Measurements from ENCODE around the gene NKAIN2. TPM values are rescaled to one million over a fixed set of nuclear protein-coding genes. Genes with fewer than 3 reads are reported as not detected.
"Not testable (repeated sequence)": the region's sequence is repeated elsewhere in the genome, so short reads cannot be mapped to it uniquely, and the experiment has no call there.

Gene NKAIN2
- total RNA-seq, 1 experiment from 2014 or later = 2.2 TPM

- no TSS peak for BruUV-seq (replicated peaks)
- no peak overlapping the region for H3K27ac ChIP-seq (ENCODE audit: low read depth, low read length, poor library complexity, severe bottlenecking)
- intact Hi-C loops (cut with micrococcal nuclease; ENCODE audit: unreplicated experiment) = no loop called here
- H3K36me3 ChIP-seq (ENCODE audit: insufficient read depth, low read length, poor library complexity, severe bottlenecking) = no peaks in the 10 kb centered on the region
- H3K4me1 ChIP-seq (ENCODE audit: insufficient read depth, low read length, poor library complexity, severe bottlenecking) = no peaks in the 10 kb centered on the region
- ChIA-PET CTCF (no interaction called here), POLR2A (ENCODE audit: low non-redundant PET) (no interaction called here)
- no peak overlapping the region for H3K4me3 ChIP-seq (ENCODE audit: low read depth, low read length, poor library complexity, severe bottlenecking)
- H3K9me3 ChIP-seq (ENCODE audit: low read depth, low read length, poor library complexity, severe bottlenecking) = no peaks in the 10 kb centered on the region
- TF ChIP-seq EZH2 (IDR thresholded peaks at IDR 0.05; ENCODE audit: borderline replicate concordance, low read depth, low read length, poor library complexity, severe bottlenecking) = no peak
- no peak for TF ChIP-seq CTCF (conservative IDR thresholded peaks at IDR 0.05; ENCODE audit: low read depth, low read length)
- H3K27me3 ChIP-seq (replicated peaks; ENCODE audit: insufficient read depth, low read depth, low read length, poor library complexity) = no peaks in the 10 kb centered on the region
- DNase-seq (ENCODE audit: low spot score) = no peak
These were observed 742.9 kb downstream of the NKAIN2 start for GRCh38 chr6:124546601-124547000.

GRCh38 chr6:124551711-124552233 lies 748.1 kb downstream of the NKAIN2 start:
- DNase-seq (ENCODE audit: low spot score) = no peak

GRCh38 chr6:124557873-124558272 lies 754.2 kb downstream of the NKAIN2 start:
- DNase-seq (ENCODE audit: low spot score) = no peak
- ChIA-PET CTCF (no interaction called here), POLR2A (ENCODE audit: low non-redundant PET) (no interaction called here)
- Histone ChIP-seq H3K9me3 (ENCODE audit: low read depth, low read length, poor library complexity, severe bottlenecking) (peaks cover 9% of the 10 kb centered on the region), H3K27ac (ENCODE audit: low read depth, low read length, poor library complexity, severe bottlenecking) (no peak overlapping the region), H3K36me3 (ENCODE audit: insufficient read depth, low read length, poor library complexity, severe bottlenecking) (no peaks in the 10 kb centered on the region), H3K4me3 (ENCODE audit: low read depth, low read length, poor library complexity, severe bottlenecking) (no peak overlapping the region), H3K4me1 (ENCODE audit: insufficient read depth, low read length, poor library complexity, severe bottlenecking) (peaks cover 7% of the 10 kb centered on the region), H3K27me3 (replicated peaks; ENCODE audit: insufficient read depth, low read depth, low read length, poor library complexity) (no peaks in the 10 kb centered on the region)
- intact Hi-C loops (cut with micrococcal nuclease; ENCODE audit: unreplicated experiment) = no loop called here
- no peak for TF ChIP-seq CTCF (conservative IDR thresholded peaks at IDR 0.05; ENCODE audit: low read depth, low read length)
- no peak for TF ChIP-seq EZH2 (IDR thresholded peaks at IDR 0.05; ENCODE audit: borderline replicate concordance, low read depth, low read length, poor library complexity, severe bottlenecking)
- BruUV-seq (replicated peaks) = no TSS peak

More at GRCh38 chr6:124551711-124552233, 748.1 kb downstream of the NKAIN2 start:
- Histone ChIP-seq H3K27ac (ENCODE audit: low read depth, low read length, poor library complexity, severe bottlenecking) (no peak overlapping the region), H3K4me1 (ENCODE audit: insufficient read depth, low read length, poor library complexity, severe bottlenecking) (no peaks in the 10 kb centered on the region), H3K4me3 (ENCODE audit: low read depth, low read length, poor library complexity, severe bottlenecking) (no peak overlapping the region), H3K36me3 (ENCODE audit: insufficient read depth, low read length, poor library complexity, severe bottlenecking) (no peaks in the 10 kb centered on the region), H3K9me3 (ENCODE audit: low read depth, low read length, poor library complexity, severe bottlenecking) (peaks cover 7% of the 10 kb centered on the region), H3K27me3 (replicated peaks; ENCODE audit: insufficient read depth, low read depth, low read length, poor library complexity) (no peaks in the 10 kb centered on the region)
- intact Hi-C loops (cut with micrococcal nuclease; ENCODE audit: unreplicated experiment) = no loop called here
- CTCF ChIA-PET = no interaction called here
- POLR2A ChIA-PET (ENCODE audit: low non-redundant PET) = no interaction called here
- no TSS peak for BruUV-seq (replicated peaks)
- TF ChIP-seq CTCF (conservative IDR thresholded peaks at IDR 0.05; ENCODE audit: low read depth, low read length) = no peak
- no peak for TF ChIP-seq EZH2 (IDR thresholded peaks at IDR 0.05; ENCODE audit: borderline replicate concordance, low read depth, low read length, poor library complexity, severe bottlenecking)

GRCh38 chr6:124560078-124560477 lies 756.4 kb downstream of the NKAIN2 start:
- intact Hi-C loops (cut with micrococcal nuclease; ENCODE audit: unreplicated experiment); BruUV-seq (replicated peaks); POLR2A ChIA-PET (ENCODE audit: low non-redundant PET); DNase-seq (ENCODE audit: low spot score); H3K4me1 ChIP-seq (ENCODE audit: insufficient read depth, low read length, poor library complexity, severe bottlenecking); H3K9me3 ChIP-seq (ENCODE audit: low read depth, low read length, poor library complexity, severe bottlenecking); H3K36me3 ChIP-seq (ENCODE audit: insufficient read depth, low read length, poor library complexity, severe bottlenecking); CTCF ChIA-PET; H3K4me3 ChIP-seq (ENCODE audit: low read depth, low read length, poor library complexity, severe bottlenecking); H3K27ac ChIP-seq (ENCODE audit: low read depth, low read length, poor library complexity, severe bottlenecking); H3K27me3 ChIP-seq (replicated peaks; ENCODE audit: insufficient read depth, low read depth, low read length, poor library complexity): not testable (repeated sequence)
